IMR-90 (cell line): ENCODE data around the gene ME3. TPM values are rescaled to one million over a fixed set of nuclear protein-coding genes. Genes with fewer than 3 reads are reported as not detected.

Source experiments
- ATAC-seq: fragments of 200-7000 bp; cut with Tn5 transposase; 2 replicates; pipeline ENCODE4 v1.9.1; 2020; ENCODE audit warnings: low read depth, mild to moderate bottlenecking, moderate library complexity
- BruUV-seq: library from RNA; stranded (reverse); fragments of 400-500 nt; replicated peaks from 2 replicates; lab custom pipeline; 2021; lab: Mats Ljungman, UMichigan
- CTCF ChIA-PET: fragments of 300-600 bp; formaldehyde crosslinking; extraction: SDS; loops from one replicate; lab custom pipeline; 2021; ENCODE audit warnings: antibody characterized with exemption; lab: Yijun Ruan, JAX
- POLR2A ChIA-PET: fragments of 300-600 bp; sonication (Branson Sonifier 250); formaldehyde crosslinking; loops from one replicate; lab custom pipeline; 2022; ENCODE audit warnings: antibody characterized with exemption; ENCODE audit not compliant: unreplicated experiment; lab: Charles Lee
- DNase-seq: peaks from one replicate; pipeline ENCODE4 v3.0.0; 2013
- H2AFZ ChIP-seq: replicated peaks from 2 replicates; pipeline ENCODE3; 2013; ENCODE audit warnings: low read length, mild to moderate bottlenecking; ENCODE audit not compliant: poor library complexity
- H2AK5ac ChIP-seq: 2 replicates; pipeline ENCODE4 v1.6.1; 2013; ENCODE audit warnings: low read depth, low read length, inconsistent platforms
- H2AK9ac ChIP-seq: replicated peaks from 2 replicates; pipeline ENCODE3; 2013; ENCODE audit warnings: mild to moderate bottlenecking, low read depth, low read length, moderate library complexity; ENCODE audit not compliant: poor library complexity
- H2BK120ac ChIP-seq: 2 replicates; pipeline ENCODE4 v1.6.1; 2013; ENCODE audit warnings: low read depth, low read length, inconsistent platforms
- H2BK15ac ChIP-seq: 3 replicates; pipeline ENCODE4 v1.6.1; 2013; ENCODE audit warnings: low read depth, low read length, inconsistent platforms
- H2BK20ac ChIP-seq: 2 replicates; pipeline ENCODE4 v1.6.1; 2013; ENCODE audit warnings: low read depth, mild to moderate bottlenecking, inconsistent platforms, low read length, moderate library complexity
- H2BK5ac ChIP-seq: 2 replicates; pipeline ENCODE4 v1.6.1; 2013; ENCODE audit warnings: mild to moderate bottlenecking, low read depth, low read length, inconsistent platforms; ENCODE audit not compliant: poor library complexity, severe bottlenecking
- H3K14ac ChIP-seq: replicated peaks from 2 replicates; pipeline ENCODE4 v1.6.1; 2013; ENCODE audit warnings: low read depth, low read length, inconsistent platforms
- H3K18ac ChIP-seq: 2 replicates; pipeline ENCODE4 v1.6.1; 2013; ENCODE audit warnings: low read depth, low read length, control low read depth
- H3K23ac ChIP-seq: 2 replicates; pipeline ENCODE4 v1.6.1; 2013; ENCODE audit warnings: low read depth, low read length, inconsistent platforms
- H3K27ac ChIP-seq: 2 replicates; pipeline ENCODE4 v1.5.1; 2013; ENCODE audit warnings: mild to moderate bottlenecking, control low read depth, low read length; ENCODE audit not compliant: insufficient read depth
- H3K27me3 ChIP-seq: 2 replicates; pipeline ENCODE4 v1.6.1; 2013; ENCODE audit warnings: low read length; ENCODE audit not compliant: control insufficient read depth, insufficient read depth
- H3K36me3 ChIP-seq: 2 replicates; pipeline ENCODE4 v1.6.1; 2013; ENCODE audit warnings: low read length, mixed read lengths; ENCODE audit not compliant: control insufficient read depth, insufficient read depth
- H3K4ac ChIP-seq: 2 replicates; pipeline ENCODE4 v1.6.1; 2013; ENCODE audit warnings: low read depth, low read length, inconsistent platforms
- H3K4me1 ChIP-seq: 2 replicates; pipeline ENCODE4 v1.6.1; 2013; ENCODE audit warnings: low read length, mixed read lengths; ENCODE audit not compliant: control insufficient read depth, insufficient read depth
- H3K4me2 ChIP-seq: 2 replicates; pipeline ENCODE4 v1.6.1; 2013; ENCODE audit warnings: low read depth, mild to moderate bottlenecking, control low read depth, low read length, moderate library complexity
- H3K4me3 ChIP-seq: 2 replicates; pipeline ENCODE4 v1.5.1; 2013; ENCODE audit warnings: low read depth, mild to moderate bottlenecking, control low read depth, low read length, moderate library complexity; ENCODE audit not compliant: insufficient read depth
- H3K56ac ChIP-seq: 2 replicates; pipeline ENCODE4 v1.6.1; 2013; ENCODE audit warnings: low read length, inconsistent platforms; ENCODE audit not compliant: insufficient read depth; ENCODE audit errors: extremely low read depth
- H3K79me1 ChIP-seq, 2 experiments: 2 replicates each; pipeline ENCODE4 v1.6.1; 2013; ENCODE audit warnings: low read length in 2 of 2, inconsistent platforms in 1 of 2, low read depth in 1 of 2
- H3K9ac ChIP-seq: 2 replicates; pipeline ENCODE4 v1.6.1; 2013; ENCODE audit warnings: low read depth, low read length, control low read depth
- H3K9me1 ChIP-seq: 2 replicates; pipeline ENCODE4 v1.6.1; 2013; ENCODE audit warnings: low read length, inconsistent platforms; ENCODE audit not compliant: insufficient read depth
- H3K9me3 ChIP-seq: 2 replicates; pipeline ENCODE4 v1.6.1; 2013; ENCODE audit warnings: low read length; ENCODE audit not compliant: control insufficient read depth, insufficient read depth
- H4K20me1 ChIP-seq: 2 replicates; pipeline ENCODE4 v1.6.1; 2013; ENCODE audit warnings: low read length, inconsistent platforms; ENCODE audit not compliant: insufficient read depth
- H4K5ac ChIP-seq: 2 replicates; pipeline ENCODE4 v1.6.1; 2013; ENCODE audit warnings: mild to moderate bottlenecking, low read depth, low read length, control low read depth
- H4K8ac ChIP-seq, 2 experiments: 2 replicates each; pipeline ENCODE4 v1.6.1; 2013; ENCODE audit warnings: low read depth in 2 of 2, low read length in 2 of 2, control low read depth in 1 of 2, inconsistent platforms in 1 of 2
- H4K91ac ChIP-seq: 2 replicates; pipeline ENCODE4 v1.6.1; 2013; ENCODE audit warnings: low read depth, low read length, inconsistent platforms; ENCODE audit not compliant: insufficient read depth
- BHLHE40 ChIP-seq: fragments of 150-350 bp; IDR thresholded peaks from 2 replicates; pipeline ENCODE4 v1.6.1; 2016; ENCODE audit warnings: mild to moderate bottlenecking, low read depth, low read length
- FOS ChIP-seq: fragments of 150-350 bp; IDR thresholded peaks from 2 replicates; pipeline ENCODE4 v1.6.1; 2016; ENCODE audit warnings: low read depth, low read length
- MAZ ChIP-seq: IDR thresholded peaks from 2 replicates; pipeline ENCODE4 v1.6.1; 2012; ENCODE audit warnings: low read depth, mild to moderate bottlenecking, low read length, improper control_type of control experiment, moderate library complexity, borderline replicate concordance
- NFE2L2 ChIP-seq: fragments of 150-350 bp; IDR thresholded peaks from 2 replicates; pipeline ENCODE4 v1.6.1; 2016; ENCODE audit warnings: low read depth, mild to moderate bottlenecking, low read length
- POLR2A ChIP-seq: IDR thresholded peaks from 2 replicates; pipeline ENCODE4 v1.6.1; 2012; ENCODE audit warnings: mild to moderate bottlenecking, low read depth, low read length
- RCOR1 ChIP-seq: IDR thresholded peaks from 2 replicates; pipeline ENCODE4 v1.6.1; 2012; ENCODE audit warnings: mild to moderate bottlenecking, low read length, improper control_type of control experiment; ENCODE audit not compliant: insufficient replicate concordance
- RFX5 ChIP-seq: IDR thresholded peaks from 2 replicates; pipeline ENCODE4 v1.8.0; 2012; ENCODE audit warnings: low read depth, mild to moderate bottlenecking, low read length, moderate library complexity
- SMC3 ChIP-seq: fragments of 150-350 bp; IDR thresholded peaks from 2 replicates; pipeline ENCODE4 v1.6.1; 2016; ENCODE audit warnings: low read depth, mild to moderate bottlenecking, antibody characterized with exemption, low read length, moderate library complexity
- WGBS, 2 experiments: methylation state at CpG; one replicate each; pipeline versions ENCODE4 v1.1.5 to v1.1.7; 2013; ENCODE audit warnings: missing lambda C conversion rate in 2 of 2; ENCODE audit not compliant: insufficient read length in 1 of 2; ENCODE audit errors: extremely low coverage in 2 of 2; 5-methylcytosine and 5-hydroxymethylcytosine counted together
- dilution Hi-C: fragments of 300-500 bp; cut with HindIII; formaldehyde crosslinking; loops from one replicate; pipeline ENCODE4 v1.14.3; 2018; ENCODE audit warnings: low sequenced_read_pairs; ENCODE audit not compliant: unreplicated experiment
- in situ Hi-C: fragments of 300-500 bp; cut with MboI; formaldehyde crosslinking; loops from 3 replicates; pipeline ENCODE4 v1.14.3; 2019; ENCODE audit warnings: low sequenced_read_pairs, inconsistent platforms, mixed read lengths
- intact Hi-C: fragments of 100-400 bp; cut with micrococcal nuclease; formaldehyde crosslinking; loops from 2 replicates; pipeline ENCODE4 v1.10.0; 2022
- polyA plus RNA-seq, 3 experiments: library from polyadenylated mRNA; depleted of rRNA; stranded (reverse); fragments of >200 nt; gene quantifications; 2 replicates each; pipeline ENCODE4 v1.2.3, GENCODE V29; 2012; ENCODE audit warnings: low replicate concordance in 1 of 3
- total RNA-seq: library from RNA; depleted of rRNA; stranded (reverse); fragments of >200 nt; gene quantifications from 2 replicates; pipeline ENCODE4 v1.2.3, GENCODE V29; 2012
- TF ChIP-seq, protein P1 (sequence below): fragments of 150-350 bp; IDR thresholded peaks from 2 replicates; pipeline ENCODE4 v1.6.1; 2017; ENCODE audit warnings: mild to moderate bottlenecking, antibody characterized with exemption, low read length, low read depth
- TF ChIP-seq, protein P2 (sequence below): conservative IDR thresholded peaks from 2 replicates; pipeline ENCODE4 v1.5.1; 2012; ENCODE audit warnings: mild to moderate bottlenecking, low read depth, low read length, improper control_type of control experiment

The ME3 gene
- total and polyA plus RNA-seq, 2 of the 4 experiments (the other 2 are of a cell fraction): 7.8 to 9.0 TPM

DNA sequence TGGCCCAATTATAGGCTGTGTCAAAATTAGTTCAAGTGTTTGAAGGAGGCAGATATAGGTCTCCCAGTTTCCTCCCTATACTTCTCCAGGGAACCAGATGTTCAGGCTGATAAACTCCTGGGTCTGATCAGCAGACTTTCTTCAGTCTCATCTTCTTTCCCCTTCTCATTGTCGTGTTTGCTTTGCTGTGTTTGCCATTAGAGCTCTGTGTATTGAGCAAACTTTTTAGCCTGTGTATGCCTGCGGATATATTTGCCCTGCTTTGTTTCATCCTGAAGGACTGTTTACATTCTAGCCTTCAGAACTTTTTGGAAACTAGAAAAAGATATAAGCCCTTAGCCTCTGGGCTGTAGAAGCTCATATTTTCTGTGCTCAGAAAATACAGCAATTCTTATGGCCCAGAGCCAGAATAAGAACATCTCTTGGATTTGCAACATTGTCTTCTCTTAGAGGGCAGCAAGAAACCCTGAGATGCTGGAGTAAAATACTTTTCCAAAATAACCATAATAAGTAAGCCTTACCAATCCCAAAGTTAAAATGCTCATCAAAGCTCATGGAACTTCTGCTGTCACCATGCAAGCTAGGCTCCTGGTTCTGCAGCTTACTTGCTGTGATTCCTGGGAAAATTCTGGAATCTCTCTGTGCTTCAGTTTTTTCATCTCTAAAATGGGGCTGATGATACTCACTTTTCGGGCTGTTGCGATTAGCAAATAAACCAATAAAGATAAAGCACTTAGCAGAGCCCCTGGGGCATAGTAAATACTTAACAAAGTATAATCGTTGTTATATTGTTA lies 34.1 kb upstream of the ME3 start:
- Histone ChIP-seq H3K27me3 (no peaks in the 10 kb centered on the region), H3K56ac (no peak overlapping the region), H2BK5ac (no peak overlapping the region), H4K5ac (no peak overlapping the region; the same call in 1 of the 2 replicates), H4K91ac (no peak overlapping the region), H3K4ac (no peak overlapping the region), H3K36me3 (no peaks in the 10 kb centered on the region), H2BK20ac (no peak overlapping the region), H2AK9ac (no peak overlapping the region), H3K4me3 (no peak overlapping the region), H2BK120ac (no peak overlapping the region; the same call in 1 of the 2 replicates), H3K18ac (no peak overlapping the region; the same call in 1 of the 2 replicates), H3K9me1 (no peaks in the 10 kb centered on the region), H4K8ac (no peak overlapping the region), H2AK5ac (no peak overlapping the region), H3K23ac (no peak overlapping the region), H4K20me1 (no peaks in the 10 kb centered on the region), H2BK15ac (no peak overlapping the region), H3K9ac (no peak overlapping the region), H3K27ac (no peak overlapping the region), H3K4me2 (no peak overlapping the region), H3K4me1 (peaks cover 2% of the 10 kb centered on the region; the same call in 1 of the 2 replicates), H3K9me3 (0 out of 2 replicates have a peak, but pooled peaks cover 2% of the 10 kb centered on the region), H3K79me1 (no peaks in the 10 kb centered on the region), H3K14ac (no peak overlapping the region), H2AFZ (no peak overlapping the region)
- dilution Hi-C loops (no loop called here), in situ Hi-C loops (no loop called here), intact Hi-C loops (no loop called here)
- CTCF ChIA-PET: interaction anchor here (0.6 to 1.9 kb wide), 2 partner anchors 10 to 481 kb away, joined by 3 to 6 read pairs; no protein-coding TSS in a partner anchor
- TF ChIP-seq POLR2A (no peak), SMC3 (no peak), FOS (no peak), RFX5 (no peak), MAZ (no peak), RCOR1 (no peak), BHLHE40 (no peak), NFE2L2 (no peak)
- TF ChIP-seq, protein P1, sequence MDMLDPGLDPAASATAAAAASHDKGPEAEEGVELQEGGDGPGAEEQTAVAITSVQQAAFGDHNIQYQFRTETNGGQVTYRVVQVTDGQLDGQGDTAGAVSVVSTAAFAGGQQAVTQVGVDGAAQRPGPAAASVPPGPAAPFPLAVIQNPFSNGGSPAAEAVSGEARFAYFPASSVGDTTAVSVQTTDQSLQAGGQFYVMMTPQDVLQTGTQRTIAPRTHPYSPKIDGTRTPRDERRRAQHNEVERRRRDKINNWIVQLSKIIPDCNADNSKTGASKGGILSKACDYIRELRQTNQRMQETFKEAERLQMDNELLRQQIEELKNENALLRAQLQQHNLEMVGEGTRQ: no peak
- TF ChIP-seq, protein P2, sequence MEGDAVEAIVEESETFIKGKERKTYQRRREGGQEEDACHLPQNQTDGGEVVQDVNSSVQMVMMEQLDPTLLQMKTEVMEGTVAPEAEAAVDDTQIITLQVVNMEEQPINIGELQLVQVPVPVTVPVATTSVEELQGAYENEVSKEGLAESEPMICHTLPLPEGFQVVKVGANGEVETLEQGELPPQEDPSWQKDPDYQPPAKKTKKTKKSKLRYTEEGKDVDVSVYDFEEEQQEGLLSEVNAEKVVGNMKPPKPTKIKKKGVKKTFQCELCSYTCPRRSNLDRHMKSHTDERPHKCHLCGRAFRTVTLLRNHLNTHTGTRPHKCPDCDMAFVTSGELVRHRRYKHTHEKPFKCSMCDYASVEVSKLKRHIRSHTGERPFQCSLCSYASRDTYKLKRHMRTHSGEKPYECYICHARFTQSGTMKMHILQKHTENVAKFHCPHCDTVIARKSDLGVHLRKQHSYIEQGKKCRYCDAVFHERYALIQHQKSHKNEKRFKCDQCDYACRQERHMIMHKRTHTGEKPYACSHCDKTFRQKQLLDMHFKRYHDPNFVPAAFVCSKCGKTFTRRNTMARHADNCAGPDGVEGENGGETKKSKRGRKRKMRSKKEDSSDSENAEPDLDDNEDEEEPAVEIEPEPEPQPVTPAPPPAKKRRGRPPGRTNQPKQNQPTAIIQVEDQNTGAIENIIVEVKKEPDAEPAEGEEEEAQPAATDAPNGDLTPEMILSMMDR: no peak
- DNase-seq: no peak
- 33% methylated on average over 1 of the region's 5 CpGs; no CpG with 5 or more reads in 1 of the 2 experiments for WGBS, 2 experiments
- BruUV-seq: no TSS peak
- ATAC-seq: peak; percentile 44
- POLR2A ChIA-PET: no interaction called here
